ENCODE data around the gene SYN1.

SYN1 gene

DNA sequence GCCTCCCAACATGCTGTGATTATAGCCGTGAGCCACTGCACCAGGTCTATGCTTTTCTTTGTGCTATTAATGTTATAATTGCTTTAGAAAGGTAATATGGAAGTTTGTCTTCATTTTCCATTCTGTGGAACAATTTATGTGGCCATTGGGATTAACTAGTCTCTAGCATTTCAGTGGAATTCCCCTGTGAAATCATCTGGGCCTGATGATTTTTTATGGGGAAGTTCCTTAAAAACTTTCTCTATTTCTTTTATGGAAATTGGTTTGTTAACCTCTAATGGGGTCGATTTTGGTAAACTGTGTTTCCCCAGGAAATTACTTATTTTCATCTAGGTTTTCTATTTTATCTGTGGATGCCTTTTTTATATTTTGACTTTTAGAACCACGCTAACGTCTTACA, 26.1 kb downstream of the SYN1 start:
- DNase-seq: no peak

DNA sequence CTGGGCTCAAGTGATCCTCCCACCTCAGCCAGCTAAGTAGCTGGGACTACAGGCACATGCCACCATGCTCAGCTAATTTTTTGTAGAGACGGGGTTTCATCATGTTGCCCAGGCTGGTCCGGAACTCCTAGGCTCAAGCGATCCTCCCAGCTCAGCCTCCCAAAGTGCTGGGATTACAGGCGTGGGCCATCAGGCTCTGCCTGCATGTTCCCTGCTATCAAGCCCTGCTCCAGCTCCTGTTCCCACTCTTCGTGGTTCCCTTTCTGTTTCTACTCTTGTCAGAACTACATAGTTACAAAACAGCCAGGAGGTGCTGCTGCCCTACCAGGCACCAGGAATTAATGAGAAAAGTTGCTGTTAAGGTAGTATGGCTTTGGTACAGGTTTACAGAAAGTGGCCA, 28.7 kb downstream of the SYN1 start:
- DNase-seq: no peak

DNA sequence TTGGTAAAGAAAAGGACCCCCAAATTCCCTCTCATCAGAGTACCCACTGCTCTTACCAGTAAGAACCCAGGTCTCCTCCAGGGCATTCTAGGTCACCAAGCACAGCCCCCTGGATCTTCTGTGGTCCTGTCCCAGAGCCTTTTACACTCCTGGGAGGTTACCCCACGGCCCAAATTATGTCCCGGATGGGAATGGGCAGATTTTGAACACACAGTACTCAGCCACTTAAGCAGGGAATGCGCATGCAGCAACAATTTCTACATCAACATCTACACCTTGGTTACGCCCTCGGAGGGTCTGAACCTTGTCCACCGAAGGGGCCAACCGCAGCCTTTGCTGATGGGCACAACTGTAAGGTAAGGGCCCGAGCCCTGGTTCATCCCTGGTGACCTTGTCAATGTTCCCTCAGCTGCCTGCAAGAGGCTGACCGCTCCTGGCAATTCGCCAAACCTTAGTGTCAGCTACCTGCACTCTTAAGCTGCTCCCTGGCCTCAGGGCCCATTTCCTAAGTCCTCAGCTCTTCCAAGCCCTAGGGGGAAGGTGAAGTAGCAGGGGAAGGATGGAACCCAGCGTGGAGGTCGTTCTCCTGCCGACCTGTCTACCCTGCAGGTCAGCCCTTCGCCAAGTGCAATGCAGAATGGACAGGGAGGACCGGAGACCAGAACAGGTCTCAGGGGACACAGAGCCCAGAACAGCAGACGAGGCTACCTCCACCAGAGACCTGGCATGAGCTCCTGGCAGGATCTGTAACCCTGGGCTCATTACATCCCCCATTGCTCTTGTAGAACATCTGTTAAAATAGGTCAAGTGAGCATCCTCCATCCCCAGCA, 31.5 kb downstream of the SYN1 start:
- no peak for DNase-seq

DNA sequence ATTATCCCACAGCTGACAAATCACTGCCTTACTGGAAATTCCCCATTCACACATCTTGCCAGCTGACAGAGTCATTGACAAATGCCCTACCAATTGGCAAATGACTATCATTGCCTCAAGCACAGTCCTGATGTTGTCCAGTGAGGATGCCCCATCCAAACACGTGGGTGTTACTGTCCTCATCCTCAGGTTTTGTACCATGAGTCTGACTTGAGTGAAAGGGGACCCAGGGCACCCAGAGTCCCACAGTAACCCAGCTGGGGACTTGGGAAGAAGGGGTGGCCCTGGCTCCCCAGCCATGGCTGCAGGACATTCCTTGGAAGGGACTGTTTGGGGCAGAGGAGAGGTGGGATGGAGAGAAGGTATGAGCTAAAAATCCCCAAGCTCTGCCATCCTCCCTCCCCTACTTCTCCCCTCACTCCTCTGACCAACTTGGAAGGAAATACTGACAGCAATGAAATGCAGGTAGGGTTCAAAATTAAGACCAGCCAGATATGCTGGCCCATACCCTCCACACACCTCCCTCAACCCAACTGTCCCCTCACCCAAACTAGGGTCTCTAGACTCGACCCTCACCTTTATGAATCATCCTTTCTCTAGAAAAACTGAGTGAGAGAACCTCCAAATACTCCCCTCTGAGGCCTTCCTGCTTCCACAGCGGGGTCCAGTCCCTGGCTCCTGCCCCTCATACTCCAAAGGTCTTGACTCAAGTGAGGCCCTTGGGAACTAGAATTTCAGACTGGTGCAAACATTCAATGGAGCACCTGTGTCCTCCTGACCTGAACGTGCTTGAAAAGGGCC, 32.4 kb downstream of the SYN1 start:
- DNase-seq: no peak

DNA sequence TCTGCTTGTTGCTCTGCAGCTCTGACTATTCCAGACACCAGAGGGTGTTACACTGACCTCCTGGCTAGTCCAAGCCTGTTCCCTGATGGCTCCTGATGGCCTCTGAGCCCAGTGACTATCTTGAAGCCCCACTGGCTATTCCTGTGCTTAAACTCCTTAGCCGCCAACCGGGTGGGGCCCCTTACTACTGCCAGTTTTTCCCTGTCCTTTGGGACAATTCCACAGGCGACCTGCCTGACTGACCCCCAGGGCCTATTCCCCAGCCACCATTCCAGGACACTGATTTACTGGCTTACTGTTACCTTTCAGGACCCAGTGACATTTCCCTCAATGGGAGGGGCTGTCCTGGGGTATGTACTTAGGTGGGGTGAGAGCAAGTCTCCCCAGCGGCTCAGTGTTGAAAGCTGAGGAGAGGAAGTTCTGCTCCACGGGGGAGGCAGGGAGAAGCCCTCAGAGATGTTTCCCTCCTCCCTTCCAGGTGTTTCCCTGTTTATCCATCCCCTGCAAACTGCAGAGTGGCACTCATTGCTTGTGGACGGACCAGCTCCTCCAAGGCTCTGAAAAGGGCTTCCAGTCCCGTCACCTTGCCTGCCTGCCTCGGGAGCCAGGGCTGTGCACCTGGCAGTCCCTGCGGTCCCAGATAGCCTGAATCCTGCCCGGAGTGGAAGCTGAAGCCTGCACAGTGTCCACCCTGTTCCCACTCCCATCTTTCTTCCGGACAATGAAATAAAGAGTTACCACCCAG, 33.4 kb downstream of the SYN1 start:
- DNase-seq: no peak

DNA sequence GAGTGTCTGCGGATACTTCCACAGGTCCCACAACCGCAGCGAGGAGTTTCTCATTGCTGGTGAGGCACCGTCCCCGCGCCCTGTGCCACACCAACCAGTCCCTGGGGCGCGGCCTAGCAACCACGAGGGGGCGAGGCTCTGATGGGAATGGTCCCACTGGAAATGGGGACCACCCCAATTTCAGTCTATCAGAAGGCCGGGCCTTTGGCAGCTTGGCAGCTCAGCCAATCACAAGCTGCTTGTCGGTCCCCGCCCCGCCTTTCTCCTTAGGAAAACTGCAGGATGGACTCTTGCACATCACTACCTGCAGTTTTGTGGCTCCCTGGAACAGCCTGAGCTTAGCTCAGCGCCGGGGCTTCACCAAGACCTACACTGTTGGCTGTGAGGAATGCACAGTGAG, 34.4 kb downstream of the SYN1 start:
- no peak for DNase-seq

DNA sequence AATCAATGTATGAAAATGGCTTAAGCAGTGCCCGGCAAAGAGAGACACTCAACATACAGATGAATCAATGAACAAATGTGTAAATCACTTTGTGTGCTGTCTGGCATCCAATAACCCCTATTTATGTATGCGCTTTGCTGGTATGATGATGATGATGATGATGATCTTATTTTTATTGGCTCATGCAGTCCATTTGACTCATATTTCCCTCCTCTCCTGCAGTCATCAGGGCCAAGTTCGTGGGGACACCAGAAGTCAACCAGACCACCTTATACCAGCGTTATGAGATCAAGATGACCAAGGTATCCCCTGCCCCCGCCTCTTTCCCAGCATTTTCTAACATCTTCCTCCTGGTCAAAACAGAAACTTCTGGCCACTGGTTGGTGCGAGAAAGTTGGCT, 34.9 kb downstream of the SYN1 start:
- no peak for DNase-seq

DNA sequence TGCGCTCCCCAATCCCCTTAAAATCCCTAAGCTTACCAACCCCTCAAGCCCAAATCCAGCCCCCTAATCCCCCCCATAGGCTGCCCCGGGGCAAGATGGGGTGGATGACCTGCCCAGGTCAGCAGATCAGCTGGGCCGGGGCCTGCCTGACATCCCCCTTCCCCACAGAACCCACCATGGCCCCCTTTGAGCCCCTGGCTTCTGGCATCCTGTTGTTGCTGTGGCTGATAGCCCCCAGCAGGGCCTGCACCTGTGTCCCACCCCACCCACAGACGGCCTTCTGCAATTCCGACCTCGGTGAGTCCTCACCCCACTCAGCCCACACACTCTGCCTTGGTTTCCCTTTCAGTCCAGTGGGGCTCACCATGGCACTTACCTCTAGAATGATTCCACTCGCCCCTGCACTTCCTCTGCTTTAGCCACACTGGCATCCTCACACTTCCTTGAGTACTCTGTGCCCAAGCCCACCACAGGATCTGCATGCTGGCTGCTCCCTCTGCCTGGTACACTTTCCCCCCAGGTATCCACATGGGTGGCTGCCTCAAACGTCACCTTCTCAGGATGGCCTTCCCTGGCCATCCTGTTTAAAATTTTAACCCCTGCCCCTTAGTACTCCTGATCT, 36.3 kb downstream of the SYN1 start:
- DNase-seq: no peak

DNA sequence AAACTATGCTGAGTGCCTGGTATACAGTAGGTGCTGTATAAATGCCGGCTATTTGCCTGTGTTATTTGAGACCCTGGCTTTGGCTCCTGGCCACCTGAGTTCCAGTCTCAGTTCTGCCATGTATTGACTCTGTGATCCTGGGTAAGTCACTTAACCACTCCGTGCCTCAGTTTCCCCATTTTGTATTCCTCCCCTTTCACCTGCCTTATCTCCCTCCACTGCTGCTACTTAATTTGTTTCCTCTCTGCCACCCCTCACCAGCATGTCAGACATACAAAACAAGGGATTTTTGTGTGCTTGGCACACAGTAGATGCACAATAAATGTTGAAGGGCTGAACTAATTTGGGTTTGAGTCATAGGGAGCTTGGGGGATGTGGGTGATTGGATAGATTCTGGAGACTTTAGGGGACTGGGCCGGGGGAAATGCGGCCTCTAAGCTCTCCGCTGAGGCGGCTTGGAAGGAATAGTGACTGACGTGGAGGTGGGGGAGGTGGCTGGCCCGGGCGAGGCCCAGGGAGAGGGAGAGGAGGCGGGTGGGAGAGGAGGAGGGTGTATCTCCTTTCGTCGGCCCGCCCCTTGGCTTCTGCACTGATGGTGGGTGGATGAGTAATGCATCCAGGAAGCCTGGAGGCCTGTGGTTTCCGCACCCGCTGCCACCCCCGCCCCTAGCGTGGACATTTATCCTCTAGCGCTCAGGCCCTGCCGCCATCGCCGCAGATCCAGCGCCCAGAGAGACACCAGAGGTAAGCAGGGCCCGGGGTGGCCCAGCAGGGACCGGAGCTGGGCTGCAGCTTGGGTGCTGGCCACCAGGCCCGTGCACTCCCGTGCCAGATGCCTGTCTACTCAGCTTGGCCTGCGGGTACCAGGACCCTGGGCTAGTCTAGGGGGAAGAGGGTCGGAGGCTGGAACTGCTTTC, 37.7 kb downstream of the SYN1 start, which contains the start of gene TIMP1:
TSS of gene TIMP1 (plus strand) at position 706 of the 917 bp plus-strand sequence. CDS start 980 bp downstream, outside the sequence.
- DNase-seq: peak; percentile 93

DNA sequence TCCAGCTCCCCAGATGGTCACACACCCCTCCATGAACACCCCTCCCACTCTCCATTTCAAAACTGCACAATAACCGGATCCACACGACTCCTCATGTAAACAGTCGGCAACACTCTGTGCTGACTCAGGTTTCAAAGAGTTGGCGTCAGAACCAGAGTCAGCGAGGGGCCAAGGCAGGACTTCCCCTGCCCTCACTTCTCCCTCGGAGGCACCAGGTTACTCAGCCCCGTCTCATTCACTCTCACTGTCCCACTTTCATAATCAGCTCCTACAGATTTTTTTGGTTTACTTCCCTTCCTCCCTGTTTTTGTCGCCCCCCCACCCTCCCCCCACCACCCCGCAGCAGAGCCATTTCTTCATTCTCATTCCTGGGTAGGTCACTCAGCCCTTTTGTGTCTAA, 40.1 kb downstream of the SYN1 start:
- no peak for DNase-seq

DNA sequence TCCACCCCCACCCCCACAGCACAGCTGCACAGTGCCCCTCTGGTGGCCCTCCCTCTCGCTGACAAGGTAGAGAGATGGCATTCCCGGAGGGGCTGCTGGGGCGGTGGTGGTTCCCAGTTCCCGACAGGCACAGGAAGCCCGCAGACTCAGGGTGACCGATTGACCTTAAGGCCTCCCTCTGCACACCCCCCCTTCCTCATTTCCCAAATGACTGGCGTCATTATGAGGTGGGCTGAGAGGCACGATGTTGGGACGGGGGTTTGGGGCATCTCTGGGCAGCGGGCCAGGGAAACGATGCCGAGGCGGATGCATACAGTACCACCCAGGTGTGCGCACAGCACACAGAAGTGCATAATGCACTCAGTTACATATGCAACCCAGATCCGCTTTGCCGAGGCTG, 41.0 kb downstream of the SYN1 start:
- no peak for DNase-seq

DNA sequence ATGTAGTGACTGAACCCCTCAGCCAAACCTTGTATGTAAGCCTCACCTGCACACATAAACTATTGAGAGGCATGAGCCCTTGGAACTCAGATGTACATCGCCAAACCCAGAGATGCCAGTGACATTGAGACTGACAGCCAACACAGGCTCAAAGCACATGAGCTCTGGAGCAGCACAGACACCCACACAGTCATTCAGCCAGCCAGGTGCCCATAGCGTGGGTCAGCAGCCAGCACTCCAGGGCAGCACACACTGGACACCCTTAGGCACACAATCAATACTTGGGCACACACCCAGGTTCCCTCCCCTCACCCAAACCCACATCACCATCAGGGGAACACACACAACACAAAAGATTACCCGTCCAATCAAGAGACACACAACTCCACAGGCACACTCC, 41.8 kb downstream of the SYN1 start:
- no peak for DNase-seq

DNA sequence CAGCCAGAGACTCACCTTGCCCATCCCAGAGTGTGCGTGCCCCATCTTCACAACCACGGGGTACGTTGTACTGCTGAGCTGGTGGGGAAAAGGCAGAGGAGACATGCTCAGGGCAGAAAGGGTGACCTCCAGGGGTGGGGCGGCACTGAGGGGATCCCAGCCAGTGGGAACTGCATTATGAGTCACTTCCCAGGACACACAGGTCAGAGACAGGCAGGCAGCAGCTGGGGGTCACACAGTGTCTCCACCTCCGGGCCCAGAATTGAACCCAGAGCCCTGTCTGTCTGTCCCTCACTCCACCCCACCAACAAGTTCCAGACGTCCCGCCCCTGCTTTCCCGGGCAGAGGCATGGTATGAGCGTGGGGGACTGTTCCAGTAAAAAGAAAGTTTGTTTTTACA, 42.2 kb downstream of the SYN1 start:
- no peak for DNase-seq

DNA sequence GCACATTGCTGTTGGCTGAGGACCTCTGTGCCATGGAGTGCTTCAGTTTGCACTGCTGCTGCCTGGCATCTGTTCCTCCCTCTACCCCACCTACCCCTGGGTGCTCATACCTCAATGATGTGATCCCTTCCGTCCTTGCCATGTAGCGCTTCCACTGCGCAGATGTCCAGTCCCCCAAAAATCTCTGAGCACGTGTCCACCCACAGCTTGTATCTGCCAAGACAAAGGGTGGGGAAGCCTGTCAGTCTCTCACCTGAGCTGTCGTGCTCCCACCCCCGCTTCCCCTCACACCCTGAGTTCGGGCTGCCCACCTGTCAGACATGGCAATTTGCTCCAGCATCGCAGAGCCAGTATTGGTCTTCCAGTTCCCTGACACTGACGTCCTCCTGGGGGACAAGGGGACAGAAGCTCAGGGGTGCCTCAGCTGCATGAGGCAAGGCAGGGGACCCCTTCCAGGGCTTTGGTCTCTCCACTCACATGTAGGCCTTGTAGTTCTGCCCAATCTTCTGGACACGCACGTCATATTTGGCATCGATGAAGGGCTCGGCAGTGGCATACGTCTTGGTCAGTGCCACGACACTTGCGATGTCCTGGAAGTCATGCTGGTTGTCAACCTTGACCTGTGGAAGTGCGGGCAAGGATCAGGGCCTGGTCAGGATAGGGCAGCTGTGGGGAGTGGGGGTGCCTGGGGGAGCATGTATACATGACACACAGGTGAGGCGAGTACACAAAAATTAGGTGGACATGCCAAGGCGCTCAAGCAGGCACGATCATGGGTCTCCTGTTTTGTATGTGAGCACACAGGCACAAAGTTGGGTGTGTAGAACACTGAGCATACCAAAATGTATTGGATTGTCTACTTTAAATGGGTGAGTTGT, 43.4 kb downstream of the SYN1 start:
- no peak for DNase-seq

DNA sequence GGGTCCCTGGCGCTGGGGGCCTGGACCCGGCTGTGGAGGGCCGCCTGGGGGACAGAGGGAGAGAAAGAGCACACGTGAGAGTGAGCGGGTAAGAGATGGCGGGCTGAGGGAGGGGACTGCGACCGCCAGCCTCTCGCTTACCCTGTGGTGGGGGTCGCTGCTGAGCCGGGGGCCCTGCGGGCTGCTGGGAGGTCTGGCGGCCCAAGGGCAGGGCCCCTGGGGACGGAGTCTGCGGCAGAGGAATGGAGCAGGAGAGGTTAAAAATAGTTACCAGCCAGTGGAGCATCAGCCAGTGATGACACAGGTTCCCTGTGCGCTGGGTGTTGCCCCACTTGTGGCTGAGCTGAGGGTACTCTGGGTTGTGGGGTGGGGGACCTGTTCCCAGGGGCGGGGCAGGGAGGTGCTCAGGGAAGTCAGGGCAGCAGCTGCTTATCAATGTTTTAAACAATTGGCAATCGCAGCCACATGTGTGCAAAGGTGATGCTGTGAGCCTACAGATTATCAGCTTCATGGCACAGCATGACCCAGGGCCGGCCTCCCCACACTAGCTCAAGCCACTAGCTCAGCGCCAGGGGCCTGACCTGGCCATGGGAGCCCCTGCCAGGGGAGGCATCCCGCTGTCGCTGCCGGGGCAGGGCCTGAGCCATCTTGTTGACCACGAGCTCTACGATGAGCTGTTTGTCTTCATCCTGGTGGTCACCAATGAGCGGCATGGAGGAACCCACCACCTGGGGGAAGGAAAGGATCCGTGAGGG, 44.9 kb downstream of the SYN1 start:
- DNase-seq: peak; percentile 84

DNA sequence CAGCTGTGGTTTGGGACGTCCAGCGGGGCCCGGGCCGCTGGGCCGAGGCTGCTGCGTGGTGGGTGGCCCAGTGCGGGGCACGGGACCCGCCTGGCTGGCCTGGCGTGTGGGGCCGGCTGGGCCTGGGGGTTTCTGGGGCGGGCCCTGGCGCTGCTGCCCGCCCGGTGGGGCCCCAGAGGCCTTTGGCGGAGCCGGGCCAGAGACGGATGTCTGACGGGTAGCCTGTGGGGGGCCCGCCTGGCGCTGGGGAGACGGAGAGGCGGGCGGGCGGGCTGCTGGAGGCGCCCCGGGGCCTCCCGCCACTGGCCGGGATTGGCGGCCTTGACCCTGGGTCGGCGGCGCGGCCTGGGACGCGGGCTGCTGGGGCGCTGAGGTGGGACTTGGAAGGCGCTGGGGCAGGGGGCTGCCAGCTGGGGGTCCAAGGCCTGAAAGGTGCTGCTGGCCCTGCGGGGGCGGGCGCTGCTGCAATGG, 45.5 kb downstream of the SYN1 start:
- no peak for DNase-seq

DNA sequence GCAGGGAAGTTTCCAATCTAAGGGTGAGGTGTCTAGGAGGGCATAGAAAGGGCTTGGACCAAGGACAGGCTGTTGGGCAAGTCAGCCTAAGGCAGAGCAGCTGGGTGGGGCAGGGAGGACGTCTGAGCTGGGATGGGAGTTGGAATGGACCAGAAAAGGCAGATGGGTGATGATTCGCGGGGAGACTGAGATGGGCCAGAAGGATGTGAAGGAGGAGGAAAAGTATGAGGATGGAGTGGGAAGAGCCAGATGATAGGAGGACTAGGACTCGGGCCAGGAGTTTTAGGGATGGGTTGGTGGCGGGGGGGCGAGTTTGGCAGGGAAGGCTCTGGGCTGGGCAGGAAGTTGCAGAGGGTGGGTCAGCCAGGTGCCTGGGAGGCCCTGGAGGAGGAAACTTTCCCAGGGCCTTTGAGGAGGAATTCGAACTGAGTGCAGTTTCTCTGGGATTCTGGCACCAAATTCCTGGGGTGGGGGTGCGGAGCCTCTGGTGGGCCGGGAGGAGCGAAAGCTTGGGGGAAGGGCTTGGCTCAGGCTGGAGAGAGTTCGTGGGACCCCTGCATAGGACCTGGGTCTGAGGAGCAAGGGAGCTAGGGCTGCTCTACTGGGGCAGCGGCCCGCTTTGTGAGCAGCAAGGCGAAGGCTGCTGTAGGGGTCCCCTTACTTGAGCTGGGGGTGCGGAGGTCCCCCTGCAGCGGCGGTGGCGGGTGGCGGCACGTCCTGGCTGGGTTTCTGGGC, 46.1 kb downstream of the SYN1 start:
- no peak for DNase-seq

DNA sequence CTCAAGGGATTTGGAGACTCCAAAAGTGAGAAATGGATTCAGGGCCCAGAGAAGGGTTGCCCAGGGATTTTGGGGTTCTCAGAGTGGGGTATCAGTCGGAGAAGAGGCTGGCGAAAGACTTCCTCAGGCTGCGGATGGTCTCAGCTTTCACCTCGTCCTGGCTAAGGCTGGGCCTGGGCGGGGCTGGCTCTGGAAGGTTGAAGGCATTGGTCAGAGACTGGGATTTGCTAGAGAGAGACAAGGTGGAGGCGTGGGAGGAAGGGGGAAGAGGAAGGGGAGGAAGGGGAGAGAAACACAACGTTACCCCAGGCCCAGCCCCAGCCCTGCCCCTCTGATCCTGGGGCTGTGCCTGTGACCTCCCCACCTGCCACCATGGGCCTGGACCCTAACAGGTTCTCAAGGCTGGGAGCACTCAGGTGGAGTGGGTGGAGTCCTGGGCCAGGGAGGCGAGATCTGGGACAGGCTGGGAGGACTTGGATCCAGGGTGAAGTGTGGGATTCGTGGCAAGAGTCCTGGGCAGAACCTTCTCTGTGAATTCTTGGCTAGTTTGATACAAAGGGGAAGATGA, 46.8 kb downstream of the SYN1 start:
- no peak for DNase-seq

DNA sequence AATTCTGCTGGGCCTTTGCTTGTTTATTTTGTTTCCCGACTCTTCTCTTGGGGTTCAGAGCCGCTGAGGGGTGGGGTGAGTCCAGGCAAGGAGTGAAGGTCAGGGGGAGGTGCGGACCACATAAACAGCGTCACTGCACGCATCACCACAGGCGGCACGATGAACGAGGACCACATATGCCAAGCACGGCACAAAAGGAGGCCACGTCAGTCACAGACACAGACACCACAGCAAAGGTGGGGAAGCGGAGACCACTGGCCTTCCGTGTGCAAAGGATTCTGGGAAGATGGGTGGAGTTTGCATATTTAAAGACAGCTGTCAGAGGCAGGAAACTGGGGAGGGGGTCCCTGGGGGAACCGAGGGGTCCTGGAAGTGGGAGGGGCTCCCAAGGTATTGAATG, 47.8 kb downstream of the SYN1 start:
- DNase-seq: no peak
